ENCODE results near the gene SBF2. TPM values are rescaled to one million over a fixed set of nuclear protein-coding genes. Genes with fewer than 3 reads are reported as not detected.
"Not testable (repeated sequence)": the region's sequence is repeated elsewhere in the genome, so short reads cannot be mapped to it uniquely, and the experiment has no call there.

The SBF2 gene
- total RNA-seq, 1 donor from 2014 or later: 12.0 TPM

DNA sequence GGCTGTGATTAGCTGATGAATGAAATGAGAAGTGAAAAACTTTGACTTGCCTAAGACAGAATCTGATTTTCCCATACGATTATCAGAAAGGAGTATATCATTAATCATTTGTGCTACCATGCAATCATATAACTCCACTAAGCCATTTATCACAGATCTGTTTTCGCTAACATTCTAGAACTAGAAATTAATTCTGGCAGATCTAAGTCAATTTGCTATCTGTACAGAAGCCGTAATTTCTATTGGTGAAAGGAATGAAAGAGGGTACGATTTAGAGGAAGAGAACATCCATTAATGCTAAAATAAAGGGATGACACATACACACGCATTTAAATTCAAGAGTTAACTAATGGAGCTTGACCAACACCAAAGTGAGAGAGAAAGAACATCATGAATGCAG is 201.6 kb downstream of the SBF2 start:
- CTCF ChIA-PET: no interaction called here
- H3K4me3 Mint-ChIP-seq: no peak overlapping the region
- no peaks in the 10 kb centered on the region for H3K36me3 Mint-ChIP-seq (ENCODE audit: low read depth)
- H3K27ac Mint-ChIP-seq: no peak overlapping the region
- H3K9me3 Mint-ChIP-seq: no peaks in the 10 kb centered on the region
- DNase-seq: no peak
- H3K27me3 Mint-ChIP-seq: no peaks in the 10 kb centered on the region
- intact Hi-C loops (cut with micrococcal nuclease): no loop called here
- POLR2A ChIA-PET: no interaction called here
- ATAC-seq (ENCODE audit: low read depth): no peak
- TF ChIP-seq, protein P1, sequence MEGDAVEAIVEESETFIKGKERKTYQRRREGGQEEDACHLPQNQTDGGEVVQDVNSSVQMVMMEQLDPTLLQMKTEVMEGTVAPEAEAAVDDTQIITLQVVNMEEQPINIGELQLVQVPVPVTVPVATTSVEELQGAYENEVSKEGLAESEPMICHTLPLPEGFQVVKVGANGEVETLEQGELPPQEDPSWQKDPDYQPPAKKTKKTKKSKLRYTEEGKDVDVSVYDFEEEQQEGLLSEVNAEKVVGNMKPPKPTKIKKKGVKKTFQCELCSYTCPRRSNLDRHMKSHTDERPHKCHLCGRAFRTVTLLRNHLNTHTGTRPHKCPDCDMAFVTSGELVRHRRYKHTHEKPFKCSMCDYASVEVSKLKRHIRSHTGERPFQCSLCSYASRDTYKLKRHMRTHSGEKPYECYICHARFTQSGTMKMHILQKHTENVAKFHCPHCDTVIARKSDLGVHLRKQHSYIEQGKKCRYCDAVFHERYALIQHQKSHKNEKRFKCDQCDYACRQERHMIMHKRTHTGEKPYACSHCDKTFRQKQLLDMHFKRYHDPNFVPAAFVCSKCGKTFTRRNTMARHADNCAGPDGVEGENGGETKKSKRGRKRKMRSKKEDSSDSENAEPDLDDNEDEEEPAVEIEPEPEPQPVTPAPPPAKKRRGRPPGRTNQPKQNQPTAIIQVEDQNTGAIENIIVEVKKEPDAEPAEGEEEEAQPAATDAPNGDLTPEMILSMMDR (IDR thresholded peaks at IDR 0.05): no peak
- no peaks in the 10 kb centered on the region for H3K4me1 Mint-ChIP-seq

GRCh38 chr11:10091314-10092045 is 202.5 kb downstream of the SBF2 start:
- no peaks in the 10 kb centered on the region for H3K36me3 Mint-ChIP-seq (ENCODE audit: low read depth)
- TF ChIP-seq, protein P1 (IDR thresholded peaks at IDR 0.05): no peak
- H3K9me3 Mint-ChIP-seq: no peaks in the 10 kb centered on the region
- intact Hi-C loops (cut with micrococcal nuclease): no loop called here
- no peak for ATAC-seq (ENCODE audit: low read depth)
- H3K27ac Mint-ChIP-seq: no peak overlapping the region
- no peaks in the 10 kb centered on the region for H3K27me3 Mint-ChIP-seq
- H3K4me1 Mint-ChIP-seq: no peaks in the 10 kb centered on the region
- POLR2A ChIA-PET: no interaction called here
- H3K4me3 Mint-ChIP-seq: no peak overlapping the region
- no peak for DNase-seq
- CTCF ChIA-PET: interaction anchor here (0.9 to 1.3 kb wide), 2 partner anchors 15 to 23 kb away, joined by 3 to 5 read pairs; no protein-coding TSS in a partner anchor

DNA sequence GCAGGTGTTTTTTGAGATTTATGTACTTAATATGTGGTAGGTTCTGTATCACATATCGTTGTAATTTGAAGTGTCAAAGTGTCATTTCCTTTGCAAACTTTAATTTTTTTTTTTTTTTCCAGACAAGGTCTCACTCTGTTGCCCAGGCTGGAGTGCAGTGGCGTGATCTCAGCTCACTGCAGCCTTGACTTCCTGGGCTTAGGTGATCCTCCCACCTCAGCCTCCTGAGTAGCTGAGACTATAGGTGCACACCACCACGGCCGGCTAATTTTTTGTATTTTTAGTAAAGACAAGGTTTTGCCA is 206.1 kb downstream of the SBF2 start:
- POLR2A ChIA-PET: not testable (repeated sequence)

DNA sequence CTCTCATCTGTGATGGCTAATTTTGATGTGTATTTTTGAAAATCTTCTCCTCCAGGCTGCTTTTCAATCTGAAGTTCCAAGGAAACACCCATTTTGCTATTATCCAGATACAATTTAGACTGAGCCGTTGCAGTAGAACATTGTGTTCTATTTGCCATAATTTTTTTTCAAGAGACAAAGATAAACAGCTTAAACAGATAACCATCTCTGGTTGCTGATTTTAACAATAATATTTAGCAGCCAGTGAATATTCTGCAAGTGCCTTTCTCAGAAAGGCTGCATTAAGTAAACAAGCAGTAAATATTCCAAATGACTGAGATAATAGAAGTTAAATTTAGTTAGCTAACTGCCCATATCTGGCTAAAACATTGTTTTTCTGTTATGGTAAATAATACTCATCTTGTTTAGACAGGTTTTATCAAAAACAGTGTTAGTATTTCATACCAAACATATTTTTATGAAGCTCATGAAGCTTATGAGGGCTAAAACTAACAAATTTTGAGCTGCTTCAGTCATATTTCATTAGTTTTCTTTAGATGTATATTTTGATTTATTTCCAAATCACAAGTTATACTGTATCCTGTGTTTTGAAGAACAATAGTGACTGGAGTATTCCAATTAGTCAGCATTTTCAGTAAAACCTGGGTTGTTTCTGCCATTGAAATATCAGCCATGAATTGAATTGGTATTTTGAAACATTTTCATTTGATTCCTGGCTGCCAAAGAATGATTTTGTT is 206.7 kb downstream of the SBF2 start:
- DNase-seq: no peak

More for the DNA sequence above, 206.1 kb downstream of the SBF2 start:
- ATAC-seq (ENCODE audit: low read depth); DNase-seq; H3K9me3 Mint-ChIP-seq; H3K27me3 Mint-ChIP-seq; H3K4me3 Mint-ChIP-seq; intact Hi-C loops (cut with micrococcal nuclease); H3K36me3 Mint-ChIP-seq (ENCODE audit: low read depth); H3K4me1 Mint-ChIP-seq; H3K27ac Mint-ChIP-seq: not testable (repeated sequence)
- CTCF ChIA-PET: interaction anchor here (0.9 kb wide), 1 partner anchor 12 kb away, joined by 3 read pairs; no protein-coding TSS in a partner anchor

GRCh38 chr11:10080138-10080537 is 213.9 kb downstream of the SBF2 start:
- H3K36me3 Mint-ChIP-seq (ENCODE audit: low read depth): peaks cover 5% of the 10 kb centered on the region

More for the DNA sequence above, 206.7 kb downstream of the SBF2 start:
- TF ChIP-seq, protein P1 (IDR thresholded peaks at IDR 0.05): no peak
- no peak for ATAC-seq (ENCODE audit: low read depth)
- no peak overlapping the region for H3K4me3 Mint-ChIP-seq
- H3K36me3 Mint-ChIP-seq (ENCODE audit: low read depth): no peaks in the 10 kb centered on the region
- H3K4me1 Mint-ChIP-seq: no peaks in the 10 kb centered on the region
- intact Hi-C loops (cut with micrococcal nuclease): no loop called here
- H3K27me3 Mint-ChIP-seq: no peaks in the 10 kb centered on the region
- POLR2A ChIA-PET: no interaction called here
- H3K9me3 Mint-ChIP-seq: peaks cover 4% of the 10 kb centered on the region
- H3K27ac Mint-ChIP-seq: no peak overlapping the region
- CTCF ChIA-PET: interaction anchor here (0.9 kb wide), 1 partner anchor 11 kb away, joined by 3 read pairs; no protein-coding TSS in a partner anchor

More at GRCh38 chr11:10080138-10080537, 213.9 kb downstream of the SBF2 start:
- peaks cover 24% of the 10 kb centered on the region for H3K9me3 Mint-ChIP-seq
- intact Hi-C loops (cut with micrococcal nuclease): no loop called here
- DNase-seq (no peak), ATAC-seq (ENCODE audit: low read depth) (no peak)
- no peak overlapping the region for H3K4me3 Mint-ChIP-seq
- POLR2A ChIA-PET: no interaction called here
- H3K4me1 Mint-ChIP-seq: no peaks in the 10 kb centered on the region
- TF ChIP-seq, protein P1 (IDR thresholded peaks at IDR 0.05): no peak
- CTCF ChIA-PET: no interaction called here
- H3K27ac Mint-ChIP-seq: no peak overlapping the region
- no peaks in the 10 kb centered on the region for H3K27me3 Mint-ChIP-seq
